HEK293 (cell line): ENCODE measurements around the gene FAM124B.

Experiments
- CTCF ChIA-PET: fragments of 350-600 bp; formaldehyde crosslinking; extraction: SDS; loops from one replicate; lab custom pipeline; 2021; ENCODE audit warnings: antibody characterized with exemption; lab: Yijun Ruan, JAX
- POLR2A ChIA-PET: fragments of 300-600 bp; formaldehyde crosslinking; extraction: SDS; loops from one replicate; lab custom pipeline; 2020; ENCODE audit warnings: antibody characterized with exemption, inconsistent platforms; lab: Yijun Ruan, JAX
- H3K27ac ChIP-seq: fragments of 200-500 bp; sonication (Bioruptor generic); 2 replicates; pipeline ENCODE4 v1.5.1; 2014; ENCODE audit warnings: low read depth, low read length, control low read depth, inconsistent platforms; ENCODE audit errors: extremely low read depth
- H3K36me3 ChIP-seq, 2 experiments: fragments of 200-500 bp in 1 of 2; sonication (Bioruptor generic) in 1 of 2; 1 replicate in 1 of 2; 2 replicates in 1 of 2; pipeline ENCODE4 v1.5.1; 2014 to 2017; ENCODE audit warnings: inconsistent platforms in 2 of 2, low read length in 2 of 2; ENCODE audit not compliant: control insufficient read depth in 2 of 2, insufficient read depth in 1 of 2
- H3K4me1 ChIP-seq: fragments of 200-500 bp; sonication (Bioruptor generic); 2 replicates; pipeline ENCODE4 v1.5.1; 2014; ENCODE audit warnings: mild to moderate bottlenecking, low read length, inconsistent platforms; ENCODE audit not compliant: control insufficient read depth, insufficient read depth
- H3K4me3 ChIP-seq: 2 replicates; pipeline ENCODE4 v1.5.1; 2011; ENCODE audit warnings: low read depth, mild to moderate bottlenecking, control low read depth, low read length, moderate library complexity
- H3K9me3 ChIP-seq: fragments of 200-500 bp; sonication (Bioruptor generic); 2 replicates; pipeline ENCODE4 v1.5.1; 2014; ENCODE audit warnings: low read depth, low read length, inconsistent platforms; ENCODE audit not compliant: control insufficient read depth, insufficient read depth
- HOXA7 ChIP-seq: sonication (generic); formaldehyde crosslinking; IDR thresholded peaks from 2 replicates; pipeline ENCODE4 v1.8.1; 2022; ENCODE audit warnings: missing genetic modification reagents, borderline replicate concordance
- KLF10 ChIP-seq: fragments of 450-650 bp; IDR thresholded peaks from 2 replicates; pipeline ENCODE4 v1.5.1; 2018; ENCODE audit warnings: missing biosample characterization, mild to moderate bottlenecking, missing genetic modification characterization
- KLF8 ChIP-seq: fragments of 450-650 bp; formaldehyde crosslinking; IDR thresholded peaks from 2 replicates; pipeline ENCODE4 v1.5.1; 2016; ENCODE audit warnings: missing biosample characterization, missing genetic modification characterization
- MEIS1 ChIP-seq: sonication (generic); formaldehyde crosslinking; IDR thresholded peaks from 2 replicates; pipeline ENCODE4 v1.8.1; 2022; ENCODE audit warnings: missing genetic modification reagents, mild to moderate bottlenecking, borderline replicate concordance
- YY1 ChIP-seq: fragments of 450-650 bp; formaldehyde crosslinking; IDR thresholded peaks from 2 replicates; pipeline ENCODE4 v1.5.1; 2018; ENCODE audit warnings: missing biosample characterization, missing genetic modification characterization
- ZNF114 ChIP-seq: fragments of 450-650 bp; formaldehyde crosslinking; IDR thresholded peaks from 2 replicates; pipeline ENCODE4 v1.5.0; 2017; ENCODE audit warnings: missing biosample characterization, missing genetic modification characterization
- ZNF132 ChIP-seq: fragments of 450-650 bp; formaldehyde crosslinking; IDR thresholded peaks from 2 replicates; pipeline ENCODE4 v1.5.1; 2017; ENCODE audit warnings: missing biosample characterization, missing genetic modification characterization, borderline replicate concordance
- ZNF175 ChIP-seq: fragments of 450-650 bp; formaldehyde crosslinking; IDR thresholded peaks from 2 replicates; pipeline ENCODE4 v1.5.1; 2016; ENCODE audit warnings: missing biosample characterization, missing genetic modification characterization
- ZNF350 ChIP-seq: fragments of 450-650 bp; formaldehyde crosslinking; IDR thresholded peaks from 2 replicates; pipeline ENCODE4 v1.5.0; 2017; ENCODE audit warnings: missing biosample characterization, mild to moderate bottlenecking, missing genetic modification characterization
- ZNF404 ChIP-seq: fragments of 450-650 bp; formaldehyde crosslinking; IDR thresholded peaks from 2 replicates; pipeline ENCODE4 v1.5.1; 2017; ENCODE audit warnings: missing biosample characterization, missing genetic modification characterization
- ZNF48 ChIP-seq: fragments of 450-650 bp; formaldehyde crosslinking; IDR thresholded peaks from 2 replicates; pipeline ENCODE4 v1.5.1; 2016; ENCODE audit warnings: missing biosample characterization, missing genetic modification characterization
- ZNF501 ChIP-seq: fragments of 450-650 bp; formaldehyde crosslinking; IDR thresholded peaks from 2 replicates; pipeline ENCODE4 v1.5.1; 2016; ENCODE audit warnings: missing biosample characterization, missing genetic modification characterization
- ZNF596 ChIP-seq: fragments of 450-650 bp; IDR thresholded peaks from 2 replicates; pipeline ENCODE4 v1.5.0; 2018; ENCODE audit warnings: missing biosample characterization, mild to moderate bottlenecking, missing genetic modification characterization, moderate library complexity
- ZNF654 ChIP-seq: fragments of 450-650 bp; formaldehyde crosslinking; IDR thresholded peaks from 2 replicates; pipeline ENCODE4 v1.5.1; 2016; ENCODE audit warnings: low read depth, missing biosample characterization, missing genetic modification characterization
- ZNF837 ChIP-seq: fragments of 450-650 bp; formaldehyde crosslinking; IDR thresholded peaks from 2 replicates; pipeline ENCODE4 v1.5.1; 2016; ENCODE audit warnings: missing biosample characterization, missing genetic modification characterization
- TF ChIP-seq, protein P1 (sequence below): fragments of 450-650 bp; formaldehyde crosslinking; conservative IDR thresholded peaks from 2 replicates; pipeline ENCODE4 v1.5.1; 2016; ENCODE audit warnings: low read depth, missing biosample characterization, missing genetic modification characterization
- TF ChIP-seq, protein P2 (sequence below): fragments of 450-650 bp; formaldehyde crosslinking; IDR thresholded peaks from 2 replicates; pipeline ENCODE4 v1.5.1; 2016; ENCODE audit warnings: missing biosample characterization, missing genetic modification characterization
- TF ChIP-seq, protein P3 (sequence below): fragments of 450-650 bp; formaldehyde crosslinking; IDR thresholded peaks from 2 replicates; pipeline ENCODE4 v1.5.1; 2016; ENCODE audit warnings: missing biosample characterization, missing genetic modification characterization
- TF ChIP-seq, protein P4 (sequence below): fragments of 450-650 bp; formaldehyde crosslinking; IDR thresholded peaks from 2 replicates; pipeline ENCODE4 v1.5.1; 2017; ENCODE audit warnings: missing biosample characterization, missing genetic modification characterization

The FAM124B gene

DNA sequence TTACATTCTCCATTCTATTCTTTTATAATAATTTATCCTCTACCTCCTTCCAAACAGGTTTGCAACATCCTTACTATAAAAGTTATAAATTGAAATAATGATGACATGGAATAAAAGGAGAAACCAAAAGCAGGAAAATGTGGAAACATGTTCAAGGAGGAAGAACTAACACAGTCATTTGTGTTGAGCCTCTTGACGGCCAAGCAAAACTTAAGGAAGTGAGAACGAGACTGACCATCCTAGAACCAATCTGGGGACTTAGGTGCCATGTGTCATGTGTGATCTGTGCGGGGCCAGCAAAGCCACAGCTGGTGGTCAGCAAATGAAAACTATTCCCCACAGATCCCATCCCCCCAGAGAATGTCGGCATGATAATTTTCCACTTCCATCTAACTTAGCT lies 25.6 kb upstream of the FAM124B start:
- TF ChIP-seq, protein P1, sequence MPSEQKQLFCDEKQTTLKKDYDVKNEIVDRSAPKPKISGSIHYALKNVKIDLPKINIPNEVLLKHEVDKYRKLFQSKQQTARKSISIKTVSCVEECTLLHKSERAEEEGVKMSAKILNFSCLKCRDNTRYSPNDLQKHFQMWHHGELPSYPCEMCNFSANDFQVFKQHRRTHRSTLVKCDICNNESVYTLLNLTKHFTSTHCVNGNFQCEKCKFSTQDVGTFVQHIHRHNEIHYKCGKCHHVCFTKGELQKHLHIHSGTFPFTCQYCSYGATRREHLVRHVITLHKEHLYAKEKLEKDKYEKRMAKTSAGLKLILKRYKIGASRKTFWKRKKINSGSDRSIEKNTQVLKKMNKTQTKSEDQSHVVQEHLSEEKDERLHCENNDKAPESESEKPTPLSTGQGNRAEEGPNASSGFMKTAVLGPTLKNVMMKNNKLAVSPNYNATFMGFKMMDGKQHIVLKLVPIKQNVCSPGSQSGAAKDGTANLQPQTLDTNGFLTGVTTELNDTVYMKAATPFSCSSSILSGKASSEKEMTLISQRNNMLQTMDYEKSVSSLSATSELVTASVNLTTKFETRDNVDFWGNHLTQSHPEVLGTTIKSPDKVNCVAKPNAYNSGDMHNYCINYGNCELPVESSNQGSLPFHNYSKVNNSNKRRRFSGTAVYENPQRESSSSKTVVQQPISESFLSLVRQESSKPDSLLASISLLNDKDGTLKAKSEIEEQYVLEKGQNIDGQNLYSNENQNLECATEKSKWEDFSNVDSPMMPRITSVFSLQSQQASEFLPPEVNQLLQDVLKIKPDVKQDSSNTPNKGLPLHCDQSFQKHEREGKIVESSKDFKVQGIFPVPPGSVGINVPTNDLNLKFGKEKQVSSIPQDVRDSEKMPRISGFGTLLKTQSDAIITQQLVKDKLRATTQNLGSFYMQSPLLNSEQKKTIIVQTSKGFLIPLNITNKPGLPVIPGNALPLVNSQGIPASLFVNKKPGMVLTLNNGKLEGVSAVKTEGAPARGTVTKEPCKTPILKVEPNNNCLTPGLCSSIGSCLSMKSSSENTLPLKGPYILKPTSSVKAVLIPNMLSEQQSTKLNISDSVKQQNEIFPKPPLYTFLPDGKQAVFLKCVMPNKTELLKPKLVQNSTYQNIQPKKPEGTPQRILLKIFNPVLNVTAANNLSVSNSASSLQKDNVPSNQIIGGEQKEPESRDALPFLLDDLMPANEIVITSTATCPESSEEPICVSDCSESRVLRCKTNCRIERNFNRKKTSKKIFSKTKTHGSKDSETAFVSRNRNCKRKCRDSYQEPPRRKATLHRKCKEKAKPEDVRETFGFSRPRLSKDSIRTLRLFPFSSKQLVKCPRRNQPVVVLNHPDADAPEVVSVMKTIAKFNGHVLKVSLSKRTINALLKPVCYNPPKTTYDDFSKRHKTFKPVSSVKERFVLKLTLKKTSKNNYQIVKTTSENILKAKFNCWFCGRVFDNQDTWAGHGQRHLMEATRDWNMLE (tag by site-specific recombination): no peak
- no peak for TF ChIP-seq KLF10 (tag by site-specific recombination)
- TF ChIP-seq, protein P2, sequence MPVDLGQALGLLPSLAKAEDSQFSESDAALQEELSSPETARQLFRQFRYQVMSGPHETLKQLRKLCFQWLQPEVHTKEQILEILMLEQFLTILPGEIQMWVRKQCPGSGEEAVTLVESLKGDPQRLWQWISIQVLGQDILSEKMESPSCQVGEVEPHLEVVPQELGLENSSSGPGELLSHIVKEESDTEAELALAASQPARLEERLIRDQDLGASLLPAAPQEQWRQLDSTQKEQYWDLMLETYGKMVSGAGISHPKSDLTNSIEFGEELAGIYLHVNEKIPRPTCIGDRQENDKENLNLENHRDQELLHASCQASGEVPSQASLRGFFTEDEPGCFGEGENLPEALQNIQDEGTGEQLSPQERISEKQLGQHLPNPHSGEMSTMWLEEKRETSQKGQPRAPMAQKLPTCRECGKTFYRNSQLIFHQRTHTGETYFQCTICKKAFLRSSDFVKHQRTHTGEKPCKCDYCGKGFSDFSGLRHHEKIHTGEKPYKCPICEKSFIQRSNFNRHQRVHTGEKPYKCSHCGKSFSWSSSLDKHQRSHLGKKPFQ: no peak
- TF ChIP-seq ZNF132: no peak
- TF ChIP-seq ZNF114 (tag by site-specific recombination): no peak
- no peak for TF ChIP-seq ZNF837
- no peak for TF ChIP-seq ZNF654 (tag by site-specific recombination)
- no peak for TF ChIP-seq ZNF404 (tag by site-specific recombination)
- no peak for TF ChIP-seq ZNF501 (tag by site-specific recombination)
- TF ChIP-seq MEIS1 (CRISPR knock-in tag): no peak
- no peak for TF ChIP-seq ZNF596
- no peak for TF ChIP-seq ZNF175 (tag by site-specific recombination)
- TF ChIP-seq, protein P3, sequence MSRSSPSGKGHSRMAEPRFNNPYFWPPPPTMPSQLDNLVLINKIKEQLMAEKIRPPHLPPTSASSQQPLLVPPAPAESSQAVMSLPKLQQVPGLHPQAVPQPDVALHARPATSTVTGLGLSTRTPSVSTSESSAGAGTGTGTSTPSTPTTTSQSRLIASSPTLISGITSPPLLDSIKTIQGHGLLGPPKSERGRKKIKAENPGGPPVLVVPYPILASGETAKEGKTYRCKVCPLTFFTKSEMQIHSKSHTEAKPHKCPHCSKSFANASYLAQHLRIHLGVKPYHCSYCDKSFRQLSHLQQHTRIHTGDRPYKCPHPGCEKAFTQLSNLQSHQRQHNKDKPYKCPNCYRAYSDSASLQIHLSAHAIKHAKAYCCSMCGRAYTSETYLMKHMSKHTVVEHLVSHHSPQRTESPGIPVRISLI (tag by site-specific recombination): no peak
- TF ChIP-seq, protein P4, sequence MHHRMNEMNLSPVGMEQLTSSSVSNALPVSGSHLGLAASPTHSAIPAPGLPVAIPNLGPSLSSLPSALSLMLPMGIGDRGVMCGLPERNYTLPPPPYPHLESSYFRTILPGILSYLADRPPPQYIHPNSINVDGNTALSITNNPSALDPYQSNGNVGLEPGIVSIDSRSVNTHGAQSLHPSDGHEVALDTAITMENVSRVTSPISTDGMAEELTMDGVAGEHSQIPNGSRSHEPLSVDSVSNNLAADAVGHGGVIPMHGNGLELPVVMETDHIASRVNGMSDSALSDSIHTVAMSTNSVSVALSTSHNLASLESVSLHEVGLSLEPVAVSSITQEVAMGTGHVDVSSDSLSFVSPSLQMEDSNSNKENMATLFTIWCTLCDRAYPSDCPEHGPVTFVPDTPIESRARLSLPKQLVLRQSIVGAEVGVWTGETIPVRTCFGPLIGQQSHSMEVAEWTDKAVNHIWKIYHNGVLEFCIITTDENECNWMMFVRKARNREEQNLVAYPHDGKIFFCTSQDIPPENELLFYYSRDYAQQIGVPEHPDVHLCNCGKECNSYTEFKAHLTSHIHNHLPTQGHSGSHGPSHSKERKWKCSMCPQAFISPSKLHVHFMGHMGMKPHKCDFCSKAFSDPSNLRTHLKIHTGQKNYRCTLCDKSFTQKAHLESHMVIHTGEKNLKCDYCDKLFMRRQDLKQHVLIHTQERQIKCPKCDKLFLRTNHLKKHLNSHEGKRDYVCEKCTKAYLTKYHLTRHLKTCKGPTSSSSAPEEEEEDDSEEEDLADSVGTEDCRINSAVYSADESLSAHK (tag by site-specific recombination): no peak
- TF ChIP-seq ZNF350: no peak
- no peak for TF ChIP-seq ZNF48 (tag by site-specific recombination)
- TF ChIP-seq KLF8 (tag by site-specific recombination): no peak
- TF ChIP-seq HOXA7 (CRISPR knock-in tag): no peak
- no peak for TF ChIP-seq YY1 (tag by site-specific recombination)
- CTCF ChIA-PET: interaction anchor here (0.6 kb wide), 1 partner anchor 67 kb away, joined by 3 read pairs; no protein-coding TSS in a partner anchor
- no peak overlapping the region for H3K4me3 ChIP-seq
- H3K36me3 ChIP-seq: no peaks in the 10 kb centered on the region
- H3K9me3 ChIP-seq: no peaks in the 10 kb centered on the region
- no peaks in the 10 kb centered on the region for H3K4me1 ChIP-seq
- POLR2A ChIA-PET: no interaction called here
- H3K27ac ChIP-seq: no peak overlapping the region
